Cardiac muscle cell (in vitro differentiated cells and primary cell): ENCODE results near the gene CC2D1A. TPM values are rescaled to one million over a fixed set of nuclear protein-coding genes. Genes with fewer than 3 reads are reported as not detected.
A peak's percentile ranks its signal among the peaks of the same experiment; 100 is the strongest.

ENCODE experiments used
- DNase-seq, 2 donors: peaks; one replicate each; pipeline versions ENCODE4 v3.0.0 to v3.0.0-alpha.2; 2010 to 2017; ENCODE audit warnings: low read depth in 1 of 2, low spot score in 1 of 2
- H3K27ac ChIP-seq: fragments of 200-600 bp; sonication (generic); 2 replicates; pipeline ENCODE4 v1.5.1; 2016
- H3K27me3 ChIP-seq: fragments of 200-600 bp; sonication (generic); 2 replicates; pipeline ENCODE4 v1.6.0; 2016; ENCODE audit warnings: control low read depth
- H3K36me3 ChIP-seq: fragments of 200-600 bp; sonication (generic); 2 replicates; pipeline ENCODE4 v1.5.1; 2016; ENCODE audit warnings: control low read depth
- H3K4me1 ChIP-seq: fragments of 200-600 bp; sonication (generic); 2 replicates; pipeline ENCODE4 v1.8.1; 2017; ENCODE audit warnings: low read depth, mild to moderate bottlenecking, mixed run types
- H3K4me3 ChIP-seq: fragments of 200-600 bp; sonication (generic); 2 replicates; pipeline ENCODE4 v1.5.1; 2016; ENCODE audit warnings: mild to moderate bottlenecking
- H3K9me3 ChIP-seq: fragments of 200-600 bp; sonication (generic); 2 replicates; pipeline ENCODE4 v1.5.1; 2017; ENCODE audit warnings: low read depth, mild to moderate bottlenecking, control low read depth
- polyA plus RNA-seq: library from polyadenylated mRNA; unstranded; fragments of >200 nt; fragmentation: Nextera tagmentation; extraction: Ambion mirVana; gene quantifications from 2 replicates; pipeline ENCODE4 v1.2.1, GENCODE V29; 2016
- total RNA-seq: library from RNA; depleted of rRNA; stranded (reverse); fragments of >200 nt; gene quantifications from 2 replicates; pipeline ENCODE4 v1.2.3, GENCODE V29; 2016
- TF ChIP-seq, protein P1 (sequence below): IDR thresholded peaks from 2 replicates; pipeline ENCODE4 v1.5.1; 2012; ENCODE audit warnings: low read depth, mild to moderate bottlenecking, low read length

Gene CC2D1A
- total and polyA plus RNA-seq, 2 experiments from 2014 or later: 42.5 to 46.6 TPM

DNA sequence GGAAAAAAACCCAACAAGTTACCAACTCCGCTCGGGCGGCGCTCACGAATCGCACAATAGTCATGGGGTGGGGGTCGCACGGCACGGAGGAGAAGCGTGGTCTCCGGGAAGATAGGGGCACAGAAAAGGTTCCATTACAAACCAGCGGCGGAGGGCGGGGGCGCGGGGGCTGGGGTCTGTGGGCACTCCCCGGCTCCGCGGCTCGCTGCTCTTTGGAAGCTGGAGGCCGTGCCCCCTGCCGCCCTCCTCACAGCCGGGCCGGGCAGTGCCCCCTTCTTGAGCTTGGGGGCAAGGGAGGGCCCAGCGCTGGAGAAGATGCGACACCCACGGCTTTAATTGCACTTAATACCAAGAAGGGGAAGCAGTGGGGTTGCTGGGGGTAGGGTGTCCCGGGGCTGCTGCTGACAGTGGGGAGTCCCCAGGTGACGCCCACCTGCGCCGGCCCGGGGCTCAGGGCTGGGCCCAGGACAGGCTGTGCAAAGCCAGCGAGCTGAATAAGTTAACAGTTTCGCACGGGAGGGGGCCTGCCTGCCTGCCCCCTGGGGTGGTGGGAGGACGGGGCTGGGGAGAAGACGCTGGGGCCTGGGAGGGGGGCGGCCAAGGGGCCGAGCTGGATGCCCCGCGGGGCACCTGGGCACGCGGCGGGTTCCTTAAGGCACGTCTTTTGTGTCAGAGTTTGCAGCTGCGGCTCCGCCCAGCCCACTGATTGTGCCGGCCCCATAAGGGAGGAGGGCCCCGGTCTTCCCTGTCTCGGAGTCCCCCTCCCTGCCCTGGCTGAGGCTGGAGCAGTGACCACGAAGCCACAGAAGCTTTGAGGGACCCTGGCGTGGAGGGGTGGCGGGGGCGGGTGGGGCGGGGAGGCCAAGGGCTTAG, 56.1 kb downstream of the CC2D1A start:
- TF ChIP-seq, protein P1, sequence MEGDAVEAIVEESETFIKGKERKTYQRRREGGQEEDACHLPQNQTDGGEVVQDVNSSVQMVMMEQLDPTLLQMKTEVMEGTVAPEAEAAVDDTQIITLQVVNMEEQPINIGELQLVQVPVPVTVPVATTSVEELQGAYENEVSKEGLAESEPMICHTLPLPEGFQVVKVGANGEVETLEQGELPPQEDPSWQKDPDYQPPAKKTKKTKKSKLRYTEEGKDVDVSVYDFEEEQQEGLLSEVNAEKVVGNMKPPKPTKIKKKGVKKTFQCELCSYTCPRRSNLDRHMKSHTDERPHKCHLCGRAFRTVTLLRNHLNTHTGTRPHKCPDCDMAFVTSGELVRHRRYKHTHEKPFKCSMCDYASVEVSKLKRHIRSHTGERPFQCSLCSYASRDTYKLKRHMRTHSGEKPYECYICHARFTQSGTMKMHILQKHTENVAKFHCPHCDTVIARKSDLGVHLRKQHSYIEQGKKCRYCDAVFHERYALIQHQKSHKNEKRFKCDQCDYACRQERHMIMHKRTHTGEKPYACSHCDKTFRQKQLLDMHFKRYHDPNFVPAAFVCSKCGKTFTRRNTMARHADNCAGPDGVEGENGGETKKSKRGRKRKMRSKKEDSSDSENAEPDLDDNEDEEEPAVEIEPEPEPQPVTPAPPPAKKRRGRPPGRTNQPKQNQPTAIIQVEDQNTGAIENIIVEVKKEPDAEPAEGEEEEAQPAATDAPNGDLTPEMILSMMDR: no peak
- no peaks in the 10 kb centered on the region for H3K4me1 ChIP-seq
- peaks cover 16% of the 10 kb centered on the region for H3K27me3 ChIP-seq
- H3K36me3 ChIP-seq: peaks cover 15% of the 10 kb centered on the region
- peak; percentile 36 to 52 for DNase-seq
- H3K9me3 ChIP-seq: no peaks in the 10 kb centered on the region
- H3K4me3 ChIP-seq: no peak overlapping the region
- no peak overlapping the region for H3K27ac ChIP-seq

DNA sequence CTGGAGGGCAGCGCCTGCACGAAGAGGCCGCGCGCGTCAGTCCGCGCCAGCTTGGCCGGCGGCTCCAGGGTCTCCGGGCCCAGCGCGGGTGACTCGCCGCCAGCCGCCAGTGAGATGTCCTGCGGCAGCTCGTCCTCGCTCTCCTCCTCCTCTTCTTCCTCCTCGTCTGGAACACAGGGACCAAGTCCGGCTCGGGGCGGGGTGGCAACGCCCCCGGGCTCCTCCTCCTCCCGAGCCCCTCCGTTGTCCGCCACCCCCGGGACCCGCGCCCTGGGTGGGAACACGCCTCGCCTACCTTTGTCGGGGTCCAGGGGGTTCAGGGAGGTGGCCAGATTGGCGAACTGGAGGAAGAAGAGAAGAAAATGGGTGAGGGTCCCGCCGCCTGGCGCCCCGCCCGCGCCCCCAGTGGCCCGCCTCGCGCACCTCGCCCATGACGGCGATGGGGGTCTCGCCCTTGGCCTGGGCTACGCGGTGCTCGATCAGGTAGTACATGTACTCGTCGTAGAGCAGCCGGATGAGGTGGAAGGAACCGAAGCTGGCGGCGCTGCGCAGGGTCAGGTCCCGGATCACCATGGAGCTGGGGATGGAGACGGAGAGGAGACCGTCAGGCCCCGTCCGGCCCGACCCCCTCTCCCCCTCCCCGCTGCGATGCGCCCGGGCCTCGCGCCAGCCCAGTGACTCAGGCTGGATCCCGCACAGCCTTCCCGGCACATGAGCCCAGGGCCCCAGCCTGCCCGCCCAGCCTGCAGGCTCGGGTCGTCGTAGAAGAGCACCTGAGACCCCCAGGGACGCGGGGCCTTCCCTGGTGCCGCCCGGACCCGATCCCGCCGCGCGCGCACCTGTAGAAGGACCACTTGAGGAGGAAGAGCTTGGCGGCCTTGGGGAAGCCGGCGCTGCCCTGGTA, 57.0 kb downstream of the CC2D1A start:
- peak in 1 of 2 donors; percentile 73 for DNase-seq
- Histone ChIP-seq H3K4me3 (no peak overlapping the region), H3K9me3 (no peaks in the 10 kb centered on the region), H3K27ac (no peak overlapping the region), H3K4me1 (no peaks in the 10 kb centered on the region), H3K27me3 (peaks cover 16% of the 10 kb centered on the region), H3K36me3 (peaks cover 19% of the 10 kb centered on the region)
- TF ChIP-seq, protein P1: no peak

DNA sequence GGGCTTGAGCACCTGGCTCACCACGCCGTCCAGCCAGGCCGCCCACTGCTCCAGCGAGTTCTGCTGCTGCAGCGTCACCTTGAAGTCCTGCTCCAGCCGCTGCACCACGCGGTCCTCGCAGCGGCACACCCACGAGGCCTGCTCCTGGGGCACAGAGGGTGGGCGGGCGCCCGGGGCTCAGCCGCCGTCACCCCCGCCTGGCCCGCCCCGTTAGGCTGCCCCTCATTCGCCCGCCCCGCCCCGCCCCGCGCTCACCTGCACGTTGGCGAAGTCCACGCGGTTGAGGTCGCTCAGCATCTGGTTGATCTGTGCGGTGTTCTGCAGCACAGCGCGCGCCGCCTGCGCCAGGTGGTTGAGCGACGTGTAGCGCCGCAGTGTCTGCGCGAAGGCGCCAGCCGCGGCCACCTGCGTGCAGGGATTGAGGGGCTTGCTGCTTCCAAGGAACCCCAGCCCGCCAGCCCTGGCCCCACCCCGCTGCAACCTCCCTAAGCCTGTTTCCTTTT, 57.7 kb downstream of the CC2D1A start:
- TF ChIP-seq, protein P1: no peak
- H3K27me3 ChIP-seq: peaks cover 16% of the 10 kb centered on the region
- H3K4me3 ChIP-seq: no peak overlapping the region
- no peak for DNase-seq
- no peaks in the 10 kb centered on the region for H3K9me3 ChIP-seq
- no peaks in the 10 kb centered on the region for H3K4me1 ChIP-seq
- H3K36me3 ChIP-seq: peaks cover 23% of the 10 kb centered on the region
- no peak overlapping the region for H3K27ac ChIP-seq

DNA sequence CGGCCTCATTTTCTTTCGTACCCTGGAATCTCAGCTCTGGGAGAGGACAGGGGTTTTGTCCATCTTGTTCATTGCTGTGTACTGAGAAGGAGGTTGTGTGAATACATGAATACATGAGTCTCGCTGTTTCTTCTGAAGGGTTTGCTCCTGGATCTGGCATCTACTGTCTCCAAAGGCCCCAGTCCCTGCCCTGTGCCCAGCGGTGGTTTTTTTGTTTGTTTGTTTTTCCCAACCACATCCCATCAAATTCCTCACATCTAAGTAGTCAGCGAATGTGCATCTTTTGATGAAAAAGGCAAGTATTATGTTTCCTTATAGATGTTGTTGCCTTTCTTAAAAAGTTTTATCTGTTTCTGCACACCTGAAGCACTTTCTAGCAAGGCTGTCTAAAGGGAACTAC, 58.8 kb downstream of the CC2D1A start:
- TF ChIP-seq, protein P1: no peak
- Histone ChIP-seq H3K4me3 (no peak overlapping the region), H3K4me1 (no peaks in the 10 kb centered on the region), H3K27ac (no peak overlapping the region), H3K36me3 (peaks cover 30% of the 10 kb centered on the region), H3K9me3 (no peaks in the 10 kb centered on the region), H3K27me3 (peaks cover 16% of the 10 kb centered on the region)
- no peak for DNase-seq

DNA sequence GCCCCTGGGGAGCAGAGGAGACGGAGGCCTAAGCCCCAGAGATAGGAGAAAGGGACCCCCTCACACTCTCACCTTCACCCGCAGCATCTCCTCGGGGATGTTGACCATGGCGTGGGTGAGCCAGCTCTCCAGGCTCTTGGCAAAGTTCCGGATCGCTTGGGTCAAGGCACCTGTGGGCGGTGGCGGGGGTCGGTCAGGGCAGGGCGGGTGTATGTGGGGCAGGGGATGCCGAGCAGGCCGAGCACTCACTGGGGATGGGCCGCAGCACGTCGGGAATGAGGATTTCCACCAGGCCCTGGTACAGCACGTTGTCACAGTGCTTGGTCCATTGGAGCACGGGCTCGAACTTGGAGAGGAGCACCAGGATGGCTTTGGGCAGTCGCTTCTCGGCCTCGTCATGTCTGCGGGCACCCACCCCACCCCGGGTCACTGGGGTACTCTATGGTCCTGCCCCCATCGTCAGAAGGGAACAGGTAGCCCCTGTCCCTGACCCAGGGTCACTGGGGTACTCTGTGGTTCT, 59.4 kb downstream of the CC2D1A start:
- H3K36me3 ChIP-seq: peaks cover 29% of the 10 kb centered on the region
- H3K27ac ChIP-seq: no peak overlapping the region
- no peak overlapping the region for H3K4me3 ChIP-seq
- peaks cover 16% of the 10 kb centered on the region for H3K27me3 ChIP-seq
- H3K4me1 ChIP-seq: no peaks in the 10 kb centered on the region
- TF ChIP-seq, protein P1: no peak
- H3K9me3 ChIP-seq: no peaks in the 10 kb centered on the region
- no peak for DNase-seq
